NCI-H226 (cell line): Measurements from ENCODE around the gene RNF38.
"Not testable (repeated sequence)": the region's sequence is repeated elsewhere in the genome, so short reads cannot be mapped to it uniquely, and the experiment has no call there.

ENCODE experiments used
- DNase-seq: peaks from one replicate; pipeline ENCODE4 v3.0.0-alpha.2; 2015

Gene RNF38

DNA sequence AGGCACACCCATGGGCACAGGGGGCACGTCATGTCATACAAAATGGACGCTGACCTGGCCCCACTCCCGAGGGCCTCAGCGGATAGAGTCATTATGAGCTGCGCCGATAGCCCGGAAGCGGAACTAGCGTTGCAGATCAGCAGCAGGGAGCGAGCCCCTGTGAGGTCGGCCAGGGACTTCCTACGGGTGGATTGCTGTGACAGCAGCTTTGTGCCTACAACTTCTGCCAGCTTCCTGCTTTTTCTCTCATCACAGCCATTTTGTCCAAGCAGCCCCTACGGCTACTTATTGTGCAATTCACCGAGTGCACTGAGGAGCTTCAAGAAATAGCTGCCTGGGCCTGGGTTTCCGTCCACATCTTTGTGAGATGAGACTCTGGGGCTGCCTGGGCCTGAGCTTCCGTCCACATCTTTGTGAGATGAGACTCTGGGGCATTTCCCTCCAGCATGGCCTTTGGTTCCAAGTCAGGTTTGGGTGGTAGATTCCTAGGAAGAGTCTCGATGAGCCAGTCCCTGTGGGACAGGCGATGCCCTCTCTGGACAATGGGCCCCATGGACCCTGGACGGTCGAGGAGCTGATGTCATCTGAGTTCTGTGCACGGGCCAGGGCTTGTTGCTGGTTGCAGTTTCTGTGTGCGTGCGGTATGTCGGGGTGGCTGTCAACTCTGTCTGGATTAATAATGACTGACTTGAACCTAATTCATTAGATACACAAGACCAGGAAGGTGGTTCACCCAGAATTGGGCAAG, 74.8 kb downstream of the RNF38 start:
- no peak for DNase-seq

- DNase-seq: no peak
Observed at GRCh38 chr9:36323926-36324325, 76.1 kb downstream of the RNF38 start.

- DNase-seq: no peak
Observed at GRCh38 chr9:36322462-36322861, 77.6 kb downstream of the RNF38 start.

- not testable (repeated sequence) for DNase-seq
Observed at GRCh38 chr9:36321903-36322302, 78.2 kb downstream of the RNF38 start.

DNA sequence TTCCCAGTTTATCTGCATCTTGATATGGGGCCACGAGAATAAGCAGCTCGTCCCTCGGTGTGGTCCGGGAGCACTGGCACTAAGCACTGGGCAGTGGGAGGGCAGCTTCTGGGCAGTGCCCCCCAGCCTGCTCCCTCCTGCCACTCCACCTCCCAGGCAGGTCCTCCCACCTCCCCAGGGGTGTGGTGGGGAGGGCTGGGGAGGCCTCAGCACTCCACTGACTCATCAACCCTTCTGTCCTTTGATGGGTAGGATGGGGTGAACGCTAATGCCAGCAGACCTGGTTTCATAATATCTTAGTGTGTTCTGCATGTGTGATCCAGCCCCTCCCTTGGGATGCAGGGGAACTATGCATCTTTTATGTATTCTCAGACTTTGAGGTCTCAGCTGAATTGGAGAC, 79.6 kb downstream of the RNF38 start:
- no peak for DNase-seq

DNA sequence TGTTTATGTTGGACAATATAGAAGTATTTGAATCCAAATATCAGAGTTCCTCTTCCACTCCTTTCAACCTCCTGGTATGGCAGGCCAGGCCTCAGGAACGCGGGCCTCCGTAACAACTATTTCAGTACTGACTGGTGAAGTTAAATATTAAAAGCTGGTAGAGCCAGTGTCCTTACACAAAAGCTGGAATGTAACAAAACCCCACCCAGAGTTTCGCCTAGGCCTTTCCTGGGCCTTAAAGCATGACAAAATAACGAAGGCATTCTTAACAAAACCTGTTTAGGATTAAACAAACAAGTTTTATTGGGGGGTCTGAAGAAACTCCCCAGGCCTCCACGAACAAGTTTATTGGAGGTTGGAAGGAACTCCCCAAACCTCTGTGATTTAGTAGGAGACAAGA, 80.3 kb downstream of the RNF38 start:
- no peak for DNase-seq

- no peak for DNase-seq
Observed at GRCh38 chr9:36319183-36319582, 80.9 kb downstream of the RNF38 start.

DNA sequence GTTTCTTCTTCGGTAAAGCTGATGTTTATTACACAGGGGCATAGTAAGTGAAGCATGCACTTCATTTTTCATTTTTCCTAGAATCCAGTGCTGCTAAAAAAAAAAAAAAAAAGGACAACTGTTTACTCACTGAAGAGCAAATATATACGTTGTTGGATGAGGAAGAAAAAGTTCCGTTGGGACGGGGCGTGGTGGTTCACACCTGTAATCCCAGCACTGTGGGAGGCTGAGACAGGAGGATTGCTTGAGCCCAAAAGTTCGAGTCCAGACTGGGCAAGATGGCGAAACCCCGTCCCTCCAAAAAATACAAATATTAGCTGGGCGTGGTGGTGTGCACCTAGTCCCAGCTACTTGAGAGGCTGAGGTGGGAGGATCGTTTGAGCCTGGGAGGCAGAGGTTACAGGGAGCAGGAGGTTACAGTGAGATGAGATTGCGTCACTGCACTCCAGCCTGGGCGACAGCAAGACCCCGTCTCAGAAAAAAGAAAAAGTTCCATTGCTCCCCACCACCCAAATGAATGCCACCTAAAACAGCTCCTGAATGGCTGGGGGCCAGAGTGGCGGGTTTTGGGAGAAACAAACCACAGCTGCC, 81.8 kb downstream of the RNF38 start:
- DNase-seq: no peak

GRCh38 chr9:36317766-36318165, 82.3 kb downstream of the RNF38 start:
- no peak for DNase-seq

GRCh38 chr9:36316611-36317317, 83.3 kb downstream of the RNF38 start:
- no peak for DNase-seq

- no peak for DNase-seq
Observed at GRCh38 chr9:36316049-36316448, 84.0 kb downstream of the RNF38 start.

DNA sequence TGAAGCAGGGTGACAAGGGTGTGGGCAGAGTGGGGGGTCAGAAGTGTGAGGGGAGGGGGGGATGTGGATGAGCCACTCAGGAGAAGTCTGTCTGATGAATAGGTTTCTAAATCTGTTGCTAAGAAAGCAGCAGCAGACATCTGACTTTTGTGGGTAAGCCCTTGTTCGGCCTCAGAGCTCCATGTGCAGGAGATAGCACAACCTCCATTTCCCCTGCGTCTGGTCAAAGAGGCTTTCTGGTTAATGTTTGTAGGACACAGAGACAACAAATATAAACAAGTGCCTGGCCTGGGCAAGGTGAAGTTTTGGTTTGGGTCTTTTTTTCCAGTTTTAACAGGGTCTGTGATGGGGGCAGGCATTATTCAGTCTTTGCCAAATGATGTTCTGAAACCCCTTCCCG, 84.8 kb downstream of the RNF38 start:
- no peak for DNase-seq

DNA sequence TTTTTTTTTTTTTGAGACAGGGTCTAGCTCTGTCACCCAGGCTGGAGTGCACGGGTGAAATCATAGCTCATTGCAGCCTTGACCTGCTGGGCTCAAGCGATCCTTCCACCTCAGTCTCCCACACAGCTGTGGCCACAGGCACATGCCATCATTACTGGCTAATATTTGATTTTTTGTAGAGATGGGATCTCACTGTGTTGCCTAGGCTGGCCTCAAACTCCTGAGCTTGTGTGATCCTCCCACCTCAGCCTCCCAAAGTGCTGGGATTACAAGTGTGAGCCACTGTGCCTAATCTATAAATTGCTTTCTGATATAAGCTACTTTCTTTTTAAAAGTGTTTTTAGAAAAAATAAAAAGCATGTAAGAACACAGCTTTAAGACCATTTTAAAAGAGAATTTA, 85.3 kb downstream of the RNF38 start:
- no peak for DNase-seq

GRCh38 chr9:36306471-36307306, 93.4 kb downstream of the RNF38 start:
- DNase-seq: no peak

DNA sequence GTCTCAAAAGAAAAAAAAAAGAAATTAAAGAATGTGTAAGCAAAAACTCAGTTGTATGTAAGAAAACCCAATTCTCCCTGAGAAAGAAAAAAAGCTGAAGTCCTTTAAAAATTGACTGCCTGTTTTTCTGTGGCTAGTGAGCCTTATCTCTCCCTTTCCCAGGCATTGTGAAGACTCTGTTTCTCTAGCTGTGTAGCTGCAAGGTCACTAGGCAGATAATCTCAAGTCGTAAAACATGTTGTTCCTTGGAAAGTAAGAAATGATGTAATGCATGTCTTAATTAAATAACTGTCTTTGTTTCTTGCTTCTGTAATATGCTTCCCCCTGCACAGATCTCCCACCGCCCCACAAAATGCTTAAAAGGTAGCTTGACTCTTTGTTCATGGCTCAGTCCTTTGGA, 95.7 kb downstream of the RNF38 start:
- DNase-seq: not testable (repeated sequence)

GRCh38 chr9:36301227-36301626, 98.8 kb downstream of the RNF38 start:
- DNase-seq: no peak

DNA sequence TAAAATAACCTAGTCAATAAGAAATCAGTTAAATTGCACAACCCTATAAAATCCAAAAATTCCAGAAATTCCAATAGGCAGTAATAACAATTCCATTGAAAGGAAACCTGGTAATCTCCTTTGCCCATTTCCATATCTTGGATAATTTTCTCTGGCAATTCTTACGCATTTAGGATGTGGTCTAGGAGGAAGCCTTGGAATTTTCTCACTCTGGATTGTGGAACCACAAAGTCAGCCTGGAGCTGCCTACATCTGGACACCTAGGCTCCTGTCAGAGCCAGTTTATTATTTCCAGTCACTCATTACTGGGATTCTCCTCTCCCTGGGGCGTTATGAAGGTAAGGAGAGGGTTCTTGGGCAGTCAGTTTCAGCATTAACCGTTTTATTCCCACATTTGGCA, 101.5 kb downstream of the RNF38 start:
- DNase-seq: peak; percentile 61

GRCh38 chr9:36297798-36298197, 102.3 kb downstream of the RNF38 start:
- DNase-seq: no peak

GRCh38 chr9:36294996-36295395, 105.1 kb downstream of the RNF38 start:
- not testable (repeated sequence) for DNase-seq

DNA sequence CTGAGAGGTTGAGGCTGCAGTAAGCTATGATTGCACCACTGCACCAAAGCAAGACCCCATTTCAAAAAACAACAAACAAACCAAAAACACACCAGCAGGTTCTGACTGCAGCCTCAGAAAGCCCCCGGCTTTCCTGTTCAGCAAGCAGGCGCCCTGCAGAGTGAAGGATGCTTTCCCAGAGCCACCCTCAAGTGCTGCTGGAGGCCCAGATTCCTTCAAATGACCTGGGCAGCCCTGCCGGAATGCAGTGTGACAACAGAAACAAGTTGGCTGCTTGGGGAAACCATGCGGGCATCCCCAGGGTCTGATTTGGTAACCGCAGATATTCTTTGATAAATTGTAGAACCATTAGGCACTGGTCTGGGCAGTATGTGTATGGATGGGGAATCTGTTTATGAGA, 106.2 kb downstream of the RNF38 start:
- DNase-seq: no peak

DNA sequence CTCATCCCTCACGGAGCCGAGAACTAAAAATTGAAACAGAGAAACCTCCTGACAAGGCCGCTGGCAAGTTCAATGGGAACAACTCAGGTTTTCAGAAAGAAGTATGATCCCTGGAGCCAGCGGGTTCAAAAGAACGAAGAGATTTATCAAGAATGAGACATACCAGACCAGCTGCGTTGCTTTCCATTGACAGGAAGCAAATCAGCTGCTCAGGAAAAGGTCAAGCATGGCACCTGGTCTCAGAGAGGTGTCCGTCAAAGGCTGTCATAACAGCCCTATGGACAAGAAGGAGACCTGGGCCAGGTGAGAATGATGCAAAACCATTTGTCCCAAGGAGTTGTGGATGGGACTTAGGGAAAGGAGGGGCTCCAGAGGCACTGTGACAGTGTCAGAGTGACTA, 106.9 kb downstream of the RNF38 start:
- no peak for DNase-seq

DNA sequence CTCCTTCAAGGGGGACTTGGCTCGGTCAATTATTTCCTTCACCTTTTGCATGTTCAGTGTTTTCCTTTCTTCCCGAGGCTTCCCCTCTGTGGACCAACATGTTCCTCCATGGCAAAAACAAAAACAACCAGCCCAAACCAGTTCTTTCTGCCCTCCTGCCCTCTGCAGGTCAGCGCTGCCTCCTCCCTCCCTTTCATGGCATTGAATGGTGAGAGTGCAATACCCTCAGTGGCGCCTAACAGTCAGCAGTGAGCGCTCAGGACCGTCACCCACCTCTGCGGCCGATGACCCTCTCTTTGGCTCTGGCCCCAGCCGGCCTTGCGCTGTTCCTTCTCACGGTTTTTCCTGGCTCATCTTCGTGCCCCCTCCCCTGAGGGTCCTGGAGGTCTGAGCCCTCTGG, 107.4 kb downstream of the RNF38 start:
- DNase-seq: no peak

- DNase-seq: no peak
Observed at GRCh38 chr9:36290996-36291395, 109.1 kb downstream of the RNF38 start.
